GM21423 (cell line): Measurements from ENCODE around the gene WRNIP1.

Experiments used
- ATAC-seq: cut with Tn5 transposase; IDR thresholded peaks from one replicate; pipeline ENCODE4 v1.9.1; 2021; ENCODE audit warnings: mild to moderate bottlenecking, moderate library complexity; ENCODE audit not compliant: unreplicated experiment

The WRNIP1 gene

DNA sequence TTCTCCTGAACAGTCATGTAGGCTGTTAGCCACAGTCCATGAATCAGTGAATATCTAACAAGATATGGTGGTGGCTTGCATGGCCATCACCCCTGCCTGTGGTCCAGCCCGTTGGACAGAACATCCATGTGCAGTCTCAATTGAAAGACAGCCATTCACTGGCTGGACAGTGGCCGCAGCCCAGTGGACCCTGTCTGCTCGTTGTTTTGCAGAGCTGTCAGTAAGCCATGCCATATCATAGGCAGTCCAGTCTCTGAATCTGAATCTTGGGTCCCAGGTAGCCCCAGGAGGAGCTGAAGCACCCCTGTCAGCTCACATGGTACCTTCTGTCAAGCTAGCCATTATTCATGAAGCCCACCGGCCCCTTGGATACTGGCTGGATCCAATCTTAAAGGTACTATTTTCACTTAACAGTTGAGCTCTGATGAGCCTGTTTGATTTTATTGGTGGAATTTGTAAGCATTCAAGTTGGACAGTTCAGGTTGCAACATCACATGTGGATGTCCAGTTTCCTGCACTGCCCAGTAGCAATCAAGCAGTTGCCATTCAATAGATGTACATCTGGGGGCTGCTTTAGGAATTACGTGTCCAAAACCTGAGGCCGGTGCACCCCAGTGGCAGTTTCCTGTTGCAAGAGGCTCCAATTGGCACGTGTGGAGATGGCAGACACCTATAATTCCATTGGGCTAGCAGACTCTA, 38.7 kb downstream of the WRNIP1 start:
- ATAC-seq = no peak

DNA sequence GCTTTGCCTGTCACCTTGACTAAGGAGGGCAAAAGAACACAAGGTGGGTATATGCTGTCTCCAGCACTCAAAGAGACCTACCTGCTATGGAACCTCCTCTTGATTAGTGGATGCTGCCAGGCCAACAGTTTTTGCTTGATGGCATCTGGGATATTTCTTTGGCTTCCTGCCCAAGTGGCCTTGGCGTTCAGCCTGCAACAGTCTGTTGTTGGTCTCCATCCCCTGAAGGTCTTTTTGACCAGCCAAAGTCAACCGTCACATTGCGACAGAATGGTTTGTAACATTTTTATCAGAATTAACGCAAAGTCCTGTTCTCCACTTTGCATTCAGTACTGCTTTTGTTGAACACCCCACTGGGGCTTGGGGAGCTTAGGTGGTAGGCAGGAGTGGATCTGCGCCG, 39.3 kb downstream of the WRNIP1 start:
- no peak for ATAC-seq

DNA sequence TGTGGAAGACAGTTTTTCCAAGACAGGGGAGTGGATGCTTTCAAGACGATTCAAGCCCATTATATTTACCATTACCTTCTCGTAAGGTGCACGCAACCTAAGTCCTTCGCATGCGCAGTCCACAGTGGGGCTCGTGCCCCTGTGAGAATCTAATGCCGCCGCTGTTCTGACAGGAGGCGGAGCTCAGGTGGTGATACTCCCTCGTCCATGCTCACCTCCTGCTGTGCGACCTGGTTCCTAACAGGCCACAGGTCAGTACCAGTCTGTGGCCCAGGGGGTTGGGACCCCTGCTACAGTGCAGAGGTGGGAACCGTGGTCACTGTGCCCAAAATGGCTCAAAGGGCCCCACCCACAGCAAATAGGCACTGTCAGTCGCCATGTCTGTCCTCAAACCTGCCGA, 39.8 kb downstream of the WRNIP1 start:
- no peak for ATAC-seq

DNA sequence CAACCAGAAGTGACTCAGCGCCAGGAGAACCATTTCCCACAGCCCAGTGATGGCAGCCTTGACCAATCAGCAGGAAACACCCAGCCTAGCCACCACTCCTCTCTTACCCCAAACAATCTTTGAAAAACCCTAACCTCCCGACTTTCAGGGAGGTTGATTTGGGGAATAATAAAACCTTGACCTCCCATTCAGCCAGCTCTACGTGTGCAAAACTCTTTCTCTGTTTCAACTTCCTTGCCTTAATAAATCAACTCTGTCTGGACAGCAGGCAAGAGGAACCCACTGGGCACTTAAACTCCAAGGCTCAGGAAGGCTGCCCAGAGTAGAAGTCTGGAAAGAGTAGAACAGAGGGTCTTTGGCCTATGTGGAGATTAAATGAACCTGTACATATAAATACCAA, 41.5 kb downstream of the WRNIP1 start:
- ATAC-seq = no peak

DNA sequence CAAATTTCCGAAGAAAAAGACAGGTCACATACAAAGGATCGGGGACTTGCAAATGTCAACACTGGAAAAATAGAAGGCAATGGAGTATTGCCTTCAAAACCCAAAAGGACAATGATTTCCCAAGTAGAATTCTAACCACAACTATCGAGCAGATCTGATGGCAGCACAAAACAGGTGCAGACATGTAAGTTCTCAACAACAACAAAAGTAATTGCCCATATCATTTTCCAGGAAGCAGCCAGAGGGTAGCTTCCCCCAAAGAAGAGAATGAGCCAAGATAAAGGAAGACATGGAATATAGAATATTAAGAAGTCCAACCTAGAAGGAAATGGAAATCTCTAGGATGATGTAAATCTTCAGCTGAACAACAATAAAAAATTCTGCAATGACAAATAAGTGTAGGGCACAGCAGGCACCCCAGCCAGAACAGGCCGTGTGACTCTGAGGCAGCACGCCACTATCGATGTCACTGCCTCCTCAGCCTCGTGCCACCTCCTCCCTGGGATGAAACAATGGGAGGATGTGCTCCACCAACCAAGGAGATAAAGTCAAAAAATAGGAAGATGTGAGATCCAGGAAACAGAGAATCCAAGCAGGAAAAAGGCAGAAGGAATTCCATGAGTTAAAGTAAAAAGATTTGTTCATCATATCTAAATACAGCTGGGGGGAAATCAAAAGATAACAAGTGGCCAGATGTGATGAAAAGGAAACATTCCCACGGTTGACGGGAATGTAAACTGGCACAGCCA, 42.3 kb downstream of the WRNIP1 start:
- ATAC-seq = no peak

DNA sequence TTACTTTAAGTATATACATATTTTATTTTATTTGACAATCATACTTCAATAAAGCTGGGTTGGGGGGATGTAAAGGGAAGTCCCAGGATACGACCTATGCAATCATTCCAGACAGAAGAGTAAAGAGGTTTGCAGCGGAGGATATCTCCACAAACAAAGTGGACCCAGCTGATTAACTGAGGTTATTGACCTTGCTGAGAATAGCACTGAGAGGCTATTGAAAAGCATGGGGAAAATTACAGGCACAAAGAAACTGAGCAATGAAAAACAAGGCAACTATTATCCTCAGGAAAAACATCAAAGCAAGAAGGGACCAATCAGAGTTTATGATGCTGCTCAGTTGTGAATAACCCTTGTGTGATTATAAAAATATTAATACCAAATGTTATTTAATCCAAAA, 43.8 kb downstream of the WRNIP1 start:
- no peak for ATAC-seq

DNA sequence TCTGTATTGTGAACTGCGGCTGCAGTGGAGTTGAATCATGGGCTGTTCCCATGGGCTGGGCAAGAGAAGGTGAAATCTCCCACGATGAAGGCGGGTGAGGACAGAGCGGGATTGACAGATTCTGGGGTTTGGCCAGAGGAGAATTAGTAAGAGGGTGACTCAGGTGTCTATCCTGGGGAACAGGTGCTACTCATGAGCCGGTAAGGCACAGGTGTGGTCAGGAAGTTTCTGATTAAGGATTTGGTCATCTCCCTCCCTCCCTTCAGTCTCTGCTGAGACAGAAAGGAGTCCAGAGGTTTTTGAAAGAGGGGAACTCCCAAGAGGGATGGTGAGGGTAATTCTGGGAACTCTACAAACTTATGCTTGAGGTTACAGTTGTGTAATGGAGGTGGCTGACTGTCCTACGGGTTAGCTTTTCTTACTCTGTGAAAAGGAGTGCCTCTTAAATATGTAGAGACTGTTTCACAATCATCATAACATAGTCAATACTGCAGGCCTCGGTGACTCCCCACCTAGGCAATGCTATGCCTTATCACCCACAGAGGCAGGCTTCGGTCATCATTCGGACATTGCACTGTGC, 45.0 kb downstream of the WRNIP1 start:
- ATAC-seq = no peak

DNA sequence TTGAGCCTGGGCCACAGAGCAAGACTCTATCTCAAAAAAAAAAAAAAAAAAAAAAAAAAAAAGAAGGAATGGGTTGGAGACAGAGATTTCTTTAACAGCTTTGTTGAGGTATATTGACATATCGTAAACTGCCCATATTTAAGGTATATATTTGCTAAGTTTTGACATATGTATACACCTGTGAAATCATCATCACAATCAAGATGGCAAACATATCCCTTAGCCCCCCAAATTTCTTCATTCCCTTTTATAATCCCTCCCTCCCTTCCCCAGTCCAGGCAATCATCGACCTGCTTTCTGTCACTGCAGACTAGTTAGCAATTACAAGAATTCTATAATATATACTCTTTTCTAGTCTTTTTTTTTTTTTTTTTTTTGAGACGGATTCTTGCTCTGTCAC, 47.5 kb downstream of the WRNIP1 start:
- no peak for ATAC-seq

DNA sequence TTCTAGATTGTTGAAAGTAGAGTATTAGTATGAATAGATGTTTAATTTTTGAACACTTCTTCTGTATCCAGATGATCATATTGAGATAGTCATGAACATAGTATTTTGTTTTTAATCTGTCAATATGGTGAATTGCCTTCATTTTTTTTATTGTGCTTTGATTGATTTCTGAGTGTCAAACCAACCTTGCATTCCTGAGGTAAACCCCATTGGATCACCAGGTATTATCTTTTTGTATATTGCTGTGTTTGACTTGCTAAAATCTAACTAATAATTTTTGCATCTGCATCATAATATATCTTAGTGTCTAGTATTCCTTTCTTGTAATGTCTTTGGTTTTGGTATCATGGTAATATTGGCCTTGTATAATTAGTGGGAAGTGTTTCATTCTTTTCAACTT, 51.0 kb downstream of the WRNIP1 start:
- no peak for ATAC-seq

DNA sequence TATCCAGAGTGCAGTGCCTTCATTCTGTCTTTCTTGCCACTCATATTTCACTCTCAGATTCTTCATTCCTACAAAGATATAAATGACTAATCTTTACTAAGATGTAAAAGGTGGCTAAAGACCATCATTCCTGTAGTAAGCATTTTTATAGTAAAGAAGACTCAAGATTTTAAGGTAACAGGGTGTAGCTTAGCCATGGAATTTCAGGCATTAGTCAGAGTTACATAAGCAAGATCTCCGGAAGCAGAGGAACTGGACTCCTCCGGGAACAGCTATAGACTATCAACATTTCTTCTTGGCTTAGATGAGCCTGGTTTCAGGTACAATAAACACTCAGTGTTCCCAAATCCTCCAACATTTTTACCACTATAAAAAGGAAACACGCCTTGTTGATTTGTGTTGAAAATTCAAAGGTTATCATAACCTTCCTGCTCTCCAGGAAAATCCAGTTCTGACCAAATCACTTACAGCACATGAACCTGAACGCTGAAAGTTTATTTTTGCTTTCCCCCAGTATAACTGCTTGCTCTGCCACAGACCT, 52.8 kb downstream of the WRNIP1 start:
- ATAC-seq = no peak

DNA sequence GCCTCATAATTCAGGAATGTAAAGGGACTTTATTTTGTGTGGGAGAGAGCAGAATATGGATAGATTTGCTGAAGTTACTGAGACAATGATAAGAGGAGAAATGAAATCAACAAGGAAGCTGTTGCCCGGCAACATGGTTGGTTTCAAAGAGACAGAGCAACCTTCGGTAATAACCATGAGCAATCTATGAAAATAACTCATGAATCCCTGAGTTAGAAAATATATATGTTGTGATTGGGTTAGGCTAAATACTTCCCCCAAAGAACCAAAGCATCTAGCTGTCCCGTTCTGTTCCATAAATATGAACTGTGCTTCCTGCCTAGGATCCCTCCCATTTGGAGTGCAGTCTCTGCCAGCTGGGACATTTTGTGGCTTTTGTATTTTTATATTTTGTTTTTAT, 53.4 kb downstream of the WRNIP1 start:
- ATAC-seq = no peak

DNA sequence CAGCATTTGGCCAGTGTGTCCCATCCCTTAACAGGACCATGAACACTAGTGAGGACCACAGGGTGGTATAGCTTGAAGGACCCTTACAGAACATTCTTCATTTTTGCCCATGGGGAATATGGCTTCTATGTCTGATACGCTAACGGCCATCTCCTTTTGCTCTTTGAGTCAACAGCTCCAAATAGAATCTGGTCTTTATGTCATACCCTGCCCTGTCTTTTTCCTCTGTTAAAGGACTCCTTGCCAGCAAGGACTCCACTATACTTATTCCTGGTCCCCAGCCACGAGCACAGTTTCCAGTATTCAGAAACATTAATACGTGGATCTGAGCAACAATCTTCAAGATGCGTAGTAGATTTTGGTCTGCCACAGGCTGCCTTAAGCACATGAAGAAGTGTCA, 53.9 kb downstream of the WRNIP1 start:
- ATAC-seq = no peak

DNA sequence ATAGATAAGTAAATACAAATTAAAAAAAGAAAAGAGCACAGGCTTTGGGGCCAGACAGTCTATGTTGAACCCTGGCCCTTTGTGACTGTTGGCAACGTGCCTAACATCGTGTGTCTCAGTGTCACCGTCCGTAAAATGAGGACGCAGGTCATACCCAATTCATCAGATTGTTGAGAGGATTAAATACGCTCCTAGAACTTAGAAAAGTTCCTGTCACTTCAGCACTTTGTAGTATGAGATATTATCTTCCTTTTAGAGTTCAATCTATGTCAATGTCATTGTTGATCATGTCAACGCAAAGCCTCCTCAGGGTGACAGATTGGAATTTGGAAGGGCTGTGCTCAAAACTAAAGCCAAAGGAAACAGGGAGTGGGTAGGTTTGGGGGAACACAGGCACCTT, 54.8 kb downstream of the WRNIP1 start:
- ATAC-seq = no peak

DNA sequence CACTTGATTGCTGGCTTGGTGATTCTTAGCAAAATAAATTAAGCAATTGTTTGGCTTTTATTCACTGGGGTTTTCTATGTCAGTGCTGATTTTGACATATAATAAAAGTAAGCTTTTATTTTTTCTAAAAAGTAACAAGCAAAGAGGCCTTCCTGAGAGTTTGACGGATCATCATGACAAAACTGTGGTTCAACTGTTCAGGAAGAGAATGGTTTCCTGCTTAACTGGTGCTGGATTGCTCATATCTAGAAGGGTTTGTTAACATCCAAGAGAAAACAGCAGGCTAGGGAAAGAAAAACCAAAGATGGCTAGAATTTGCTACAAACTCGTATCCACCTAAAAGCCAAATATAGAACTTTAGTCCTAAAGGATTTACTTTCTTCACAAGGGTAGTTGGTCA, 55.2 kb downstream of the WRNIP1 start:
- no peak for ATAC-seq

DNA sequence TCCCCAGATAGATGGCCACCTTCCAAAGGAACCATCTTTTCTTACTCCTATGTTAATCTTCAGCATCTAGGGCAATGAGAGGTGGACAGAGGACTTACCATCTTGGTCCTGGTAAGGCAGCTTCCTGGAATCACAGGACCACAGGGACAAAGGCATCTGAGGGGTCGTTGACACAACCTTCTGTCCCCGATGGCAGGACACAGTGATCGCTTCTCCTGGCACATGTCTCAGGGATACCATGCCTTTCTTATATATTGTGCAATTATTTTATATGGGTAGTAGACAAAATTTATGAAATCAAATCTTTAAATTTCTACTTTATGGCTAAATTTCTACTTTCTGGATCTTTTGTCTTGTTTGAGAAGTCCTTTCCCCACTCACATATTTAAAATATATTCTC, 56.4 kb downstream of the WRNIP1 start:
- no peak for ATAC-seq

DNA sequence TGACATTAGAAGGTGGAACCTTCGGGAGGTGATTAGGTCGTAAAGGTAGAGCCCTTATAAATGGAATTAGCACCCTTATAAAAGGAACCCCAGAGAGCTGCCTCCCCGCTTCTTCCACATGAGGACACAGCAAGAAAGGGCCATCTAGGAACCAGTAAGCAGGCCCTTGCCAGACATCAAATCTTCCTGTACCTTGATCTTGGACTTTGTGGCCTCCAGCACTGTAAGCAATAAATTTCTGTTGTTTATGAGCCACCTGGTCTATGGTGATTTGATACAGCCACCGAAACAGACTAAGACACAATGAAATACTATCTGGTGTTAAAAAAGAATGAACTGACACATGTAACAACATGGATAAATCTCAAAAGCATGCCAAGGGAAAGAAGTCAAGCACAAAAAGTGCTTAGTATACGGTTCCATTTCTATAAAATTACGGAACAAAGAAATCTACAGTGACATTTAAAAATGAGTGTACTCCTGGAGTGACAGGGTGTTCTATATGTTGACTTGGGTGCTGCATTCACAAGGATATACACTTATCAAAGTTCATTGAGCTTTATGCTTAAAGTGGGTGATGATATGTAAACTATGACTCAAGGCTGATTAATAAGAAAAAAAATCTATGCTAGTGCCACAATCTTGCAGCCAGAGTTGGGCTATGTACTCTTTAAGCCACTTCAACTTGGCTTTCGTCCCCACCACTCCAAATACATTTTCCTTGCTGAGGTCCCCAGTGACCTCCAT, 58.1 kb downstream of the WRNIP1 start:
- ATAC-seq = no peak

DNA sequence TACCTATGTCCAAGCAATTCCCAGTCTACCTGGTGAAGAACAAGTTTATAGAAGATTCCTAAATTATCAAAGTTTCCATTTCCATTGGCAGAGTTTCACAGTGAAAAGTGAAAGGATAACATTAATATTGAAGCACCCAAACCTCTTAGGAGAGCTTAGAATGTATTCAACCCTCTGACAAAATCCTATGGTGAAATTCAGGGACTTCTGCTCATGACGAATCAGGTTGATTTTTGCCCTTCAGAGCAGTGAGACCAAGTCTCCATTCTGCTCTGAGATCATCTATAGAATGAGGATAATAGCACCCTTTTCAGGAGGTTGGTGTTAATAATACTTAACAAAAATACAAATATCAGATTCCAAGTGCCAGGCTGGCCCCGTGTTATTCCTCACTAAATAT, 60.9 kb downstream of the WRNIP1 start:
- ATAC-seq = no peak

DNA sequence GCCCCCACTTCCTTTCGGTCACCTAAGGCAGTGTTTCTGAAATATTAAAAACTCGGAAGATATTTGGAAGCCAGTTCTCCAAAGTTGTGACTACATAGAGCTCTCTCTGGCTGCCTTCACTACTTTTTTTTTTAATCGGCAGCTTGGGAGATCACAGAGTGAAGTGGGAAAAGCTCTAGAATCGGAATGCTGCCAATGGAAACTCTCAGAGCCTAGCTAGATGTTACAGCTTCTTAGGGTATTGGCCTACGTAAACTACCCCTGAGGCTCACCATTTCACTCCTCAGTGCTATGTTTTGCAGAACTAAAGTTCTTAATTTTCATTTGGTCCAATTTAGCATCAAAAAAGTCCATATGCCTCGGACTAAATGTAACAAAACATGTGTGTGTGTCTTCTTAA, 61.9 kb downstream of the WRNIP1 start:
- ATAC-seq = no peak

DNA sequence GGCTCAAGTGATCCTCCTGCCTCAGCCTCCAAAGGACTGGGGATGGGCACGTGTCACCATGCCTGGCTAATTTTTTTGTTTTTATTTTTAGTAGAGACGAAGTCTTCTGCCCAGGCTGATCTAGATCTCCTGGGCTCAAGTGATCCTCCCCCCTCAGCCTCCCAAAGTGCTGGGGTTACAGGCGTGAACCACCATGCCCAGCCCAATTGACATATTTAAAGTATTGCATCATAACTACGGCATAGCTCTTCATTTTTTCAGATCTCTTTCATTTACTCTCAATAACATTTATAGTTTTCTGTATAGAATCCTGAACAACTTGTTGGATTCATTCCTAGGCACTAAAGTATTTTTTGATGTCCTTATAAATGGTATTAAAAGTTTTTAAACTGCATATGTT, 63.4 kb downstream of the WRNIP1 start:
- ATAC-seq = no peak

DNA sequence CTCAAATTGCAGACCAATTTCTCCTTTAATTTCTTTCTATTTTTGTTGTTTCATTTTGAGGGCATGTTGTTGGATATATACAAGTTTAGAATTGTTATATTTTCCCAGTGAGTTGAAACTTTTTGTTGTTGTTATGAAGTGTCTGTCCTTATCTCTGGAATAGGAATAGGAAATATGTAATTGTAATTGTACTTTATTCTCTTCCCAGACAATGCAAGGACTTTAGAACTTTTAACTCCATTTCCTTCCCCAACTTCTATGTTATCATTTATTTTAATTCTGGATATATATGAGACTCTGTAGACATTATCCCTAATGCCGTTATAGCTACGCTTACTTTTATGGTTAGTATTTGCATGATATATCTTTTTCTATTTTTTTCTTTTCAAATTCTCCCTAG, 64.1 kb downstream of the WRNIP1 start:
- ATAC-seq = no peak

DNA sequence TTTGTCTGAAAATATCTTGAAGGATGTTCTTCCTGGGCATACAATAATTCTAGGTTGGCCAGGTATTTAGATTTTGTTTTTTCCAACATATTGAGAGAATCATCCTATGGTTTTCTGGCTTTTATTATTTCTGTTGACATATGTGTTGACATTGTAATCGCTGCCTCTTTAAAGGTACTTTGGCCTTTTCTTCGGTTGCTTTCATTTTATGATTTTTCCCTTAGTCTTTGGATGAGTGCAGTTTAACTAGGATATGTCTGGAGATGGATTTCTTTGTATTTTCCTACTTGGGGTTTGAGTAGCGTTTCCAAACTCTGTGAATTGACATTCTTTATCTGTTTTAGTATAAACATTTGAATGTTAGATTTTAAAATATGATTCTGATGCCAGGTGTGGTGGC, 65.0 kb downstream of the WRNIP1 start:
- ATAC-seq = no peak
